IPS-20b (cell line): ENCODE results near the gene YIPF2.

Source experiments
- H3K27ac ChIP-seq: one replicate; pipeline ENCODE4 v1.5.1; 2013; ENCODE audit warnings: low read length
- H3K27me3 ChIP-seq: 2 replicates; pipeline ENCODE4 v1.6.1; 2013; ENCODE audit warnings: mild to moderate bottlenecking, low read length, inconsistent platforms; ENCODE audit not compliant: insufficient read depth
- H3K36me3 ChIP-seq: 2 replicates; pipeline ENCODE4 v1.6.1; 2013; ENCODE audit warnings: low read depth, mild to moderate bottlenecking, inconsistent platforms, low read length, moderate library complexity; ENCODE audit not compliant: insufficient read depth
- H3K4me1 ChIP-seq: 2 replicates; pipeline ENCODE4 v1.6.1; 2013; ENCODE audit warnings: mild to moderate bottlenecking, control low read depth, inconsistent platforms, low read length, moderate library complexity; ENCODE audit not compliant: insufficient read depth
- H3K4me3 ChIP-seq: 2 replicates; pipeline ENCODE4 v1.5.1; 2013; ENCODE audit warnings: mild to moderate bottlenecking, low read length, inconsistent platforms
- H3K9ac ChIP-seq: 2 replicates; pipeline ENCODE4 v1.6.1; 2013; ENCODE audit warnings: low read depth, mild to moderate bottlenecking, inconsistent platforms, low read length, moderate library complexity
- H3K9me3 ChIP-seq: 2 replicates; pipeline ENCODE4 v1.6.1; 2013; ENCODE audit warnings: mild to moderate bottlenecking, low read depth, low read length, inconsistent platforms; ENCODE audit not compliant: insufficient read depth

The YIPF2 gene

DNA sequence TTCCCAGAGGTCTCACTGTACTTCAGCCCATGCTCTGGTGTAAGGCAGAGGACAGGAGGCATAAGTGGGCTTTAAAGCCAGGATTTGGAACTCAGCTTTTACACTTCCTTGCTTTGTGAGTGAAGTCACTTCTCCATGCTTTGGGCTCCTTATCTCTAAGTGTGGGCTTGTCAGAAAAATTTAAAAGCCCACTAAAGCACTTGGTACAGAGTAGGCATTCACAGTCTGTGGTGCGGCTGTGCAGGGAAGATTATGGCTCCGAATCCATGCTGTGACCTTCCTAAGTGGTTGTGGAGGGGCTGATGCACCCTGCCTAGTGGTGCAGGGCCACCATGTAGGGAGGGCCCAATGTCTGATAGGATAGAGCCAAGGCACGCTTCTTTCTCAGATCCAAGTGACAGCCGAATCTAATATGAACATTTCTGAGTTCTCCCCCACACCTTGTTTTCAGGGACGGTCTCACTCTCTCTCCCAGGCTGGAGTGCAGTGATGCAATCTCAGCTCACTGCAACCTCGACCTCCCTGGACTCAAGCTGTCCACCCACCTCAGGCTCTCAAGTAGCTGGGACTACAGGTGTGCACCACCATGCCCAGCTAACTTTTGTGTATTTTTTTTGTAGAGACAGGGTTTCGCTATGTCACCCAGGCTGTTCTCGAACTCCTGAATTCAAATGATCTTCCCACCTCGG lies 7.1 kb upstream of the YIPF2 start:
- Histone ChIP-seq H3K36me3 (peaks cover 4% of the 10 kb centered on the region; the same call in 1 of the 2 replicates), H3K27ac (no peak overlapping the region), H3K4me3 (no peak overlapping the region), H3K4me1 (peaks cover 3% of the 10 kb centered on the region; the same call in 1 of the 2 replicates), H3K9ac (no peak overlapping the region), H3K9me3 (no peaks in the 10 kb centered on the region), H3K27me3 (no peaks in the 10 kb centered on the region)

DNA sequence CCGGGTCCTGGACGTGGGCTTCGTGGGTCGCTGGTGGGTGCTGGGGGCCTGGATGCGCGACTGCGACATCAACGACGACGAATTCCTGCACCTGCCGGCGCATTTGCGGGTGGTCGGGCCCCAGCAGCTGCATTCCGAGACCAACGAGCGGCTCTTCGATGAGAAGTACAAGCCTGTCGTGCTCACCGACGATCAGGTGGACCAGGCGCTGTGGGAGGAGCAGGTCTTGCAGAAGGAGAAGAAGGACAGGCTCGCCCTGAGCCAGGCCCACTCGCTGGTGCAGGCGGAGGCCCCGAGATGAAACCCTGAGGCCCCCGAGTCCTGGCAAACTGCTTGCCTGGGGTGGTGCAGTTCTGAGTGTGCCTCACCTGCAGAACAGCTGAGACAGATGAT lies 959 bp upstream of the YIPF2 start:
- H3K4me1 ChIP-seq: peaks cover 4% of the 10 kb centered on the region; the same call in 1 of the 2 replicates
- H3K4me3 ChIP-seq: peak overlapping the region; percentile 89
- H3K36me3 ChIP-seq: peaks cover 15% of the 10 kb centered on the region
- peak overlapping the region; percentile 69 for H3K9ac ChIP-seq
- no peaks in the 10 kb centered on the region for H3K9me3 ChIP-seq
- no peak overlapping the region for H3K27ac ChIP-seq
- no peaks in the 10 kb centered on the region for H3K27me3 ChIP-seq

DNA sequence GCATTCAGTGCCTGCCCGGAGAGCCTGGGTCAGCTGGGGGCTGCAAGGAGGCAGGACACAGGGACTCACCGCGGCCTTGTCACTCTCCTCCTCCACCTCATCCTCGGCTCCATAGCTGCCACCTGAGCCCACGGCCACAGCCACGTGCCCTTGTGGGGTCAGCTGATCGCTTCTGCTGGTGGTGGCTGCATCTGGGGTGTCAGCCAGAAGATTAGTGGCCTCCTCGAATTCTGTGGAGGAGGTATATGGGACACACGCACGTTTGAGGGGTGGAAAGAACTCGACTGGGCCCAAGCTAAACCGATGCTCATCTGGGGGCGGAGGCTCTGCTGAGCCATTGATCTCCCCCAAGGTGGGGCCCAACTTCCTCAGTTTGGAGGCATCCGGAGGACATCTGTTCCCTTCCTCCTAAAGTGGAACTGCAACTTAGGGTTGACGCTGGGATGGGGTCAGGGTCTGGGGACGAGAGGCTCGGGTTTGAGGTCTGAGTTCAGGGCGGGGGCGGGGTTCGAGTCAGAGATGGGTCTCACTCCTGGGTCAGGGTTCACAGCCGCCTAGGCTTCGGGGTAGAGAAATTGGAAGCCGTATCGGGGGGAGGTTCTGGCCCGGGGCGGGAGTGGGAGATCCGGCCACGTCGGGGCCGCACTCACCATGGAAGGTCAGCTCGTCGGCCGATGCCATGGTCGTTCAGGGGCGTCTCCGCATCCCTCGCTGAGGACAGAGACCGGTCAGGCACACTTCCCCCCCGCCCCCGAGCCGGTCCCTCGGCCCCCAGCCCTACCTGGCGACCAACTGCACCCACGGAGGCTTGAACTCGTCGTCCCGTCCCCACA lies 493 bp downstream of the YIPF2 start:
- H3K9ac ChIP-seq: peak overlapping the region; percentile 68; the same call in 1 of the 2 replicates
- H3K9me3 ChIP-seq: no peaks in the 10 kb centered on the region
- no peaks in the 10 kb centered on the region for H3K27me3 ChIP-seq
- peaks cover 4% of the 10 kb centered on the region; the same call in 1 of the 2 replicates for H3K4me1 ChIP-seq
- H3K4me3 ChIP-seq: peak overlapping the region; percentile 89
- no peak overlapping the region for H3K27ac ChIP-seq
- peaks cover 29% of the 10 kb centered on the region for H3K36me3 ChIP-seq

GRCh38 chr19:10924597-10924996 lies 3.8 kb downstream of the YIPF2 start:
- H3K9ac ChIP-seq: no peak overlapping the region
- peaks cover 34% of the 10 kb centered on the region for H3K36me3 ChIP-seq
- no peaks in the 10 kb centered on the region for H3K9me3 ChIP-seq
- no peaks in the 10 kb centered on the region for H3K27me3 ChIP-seq
- 0 out of 2 replicates have a peak, but pooled peaks cover under 1% of the 10 kb centered on the region for H3K4me1 ChIP-seq
- no peak overlapping the region for H3K4me3 ChIP-seq
- no peak overlapping the region for H3K27ac ChIP-seq

DNA sequence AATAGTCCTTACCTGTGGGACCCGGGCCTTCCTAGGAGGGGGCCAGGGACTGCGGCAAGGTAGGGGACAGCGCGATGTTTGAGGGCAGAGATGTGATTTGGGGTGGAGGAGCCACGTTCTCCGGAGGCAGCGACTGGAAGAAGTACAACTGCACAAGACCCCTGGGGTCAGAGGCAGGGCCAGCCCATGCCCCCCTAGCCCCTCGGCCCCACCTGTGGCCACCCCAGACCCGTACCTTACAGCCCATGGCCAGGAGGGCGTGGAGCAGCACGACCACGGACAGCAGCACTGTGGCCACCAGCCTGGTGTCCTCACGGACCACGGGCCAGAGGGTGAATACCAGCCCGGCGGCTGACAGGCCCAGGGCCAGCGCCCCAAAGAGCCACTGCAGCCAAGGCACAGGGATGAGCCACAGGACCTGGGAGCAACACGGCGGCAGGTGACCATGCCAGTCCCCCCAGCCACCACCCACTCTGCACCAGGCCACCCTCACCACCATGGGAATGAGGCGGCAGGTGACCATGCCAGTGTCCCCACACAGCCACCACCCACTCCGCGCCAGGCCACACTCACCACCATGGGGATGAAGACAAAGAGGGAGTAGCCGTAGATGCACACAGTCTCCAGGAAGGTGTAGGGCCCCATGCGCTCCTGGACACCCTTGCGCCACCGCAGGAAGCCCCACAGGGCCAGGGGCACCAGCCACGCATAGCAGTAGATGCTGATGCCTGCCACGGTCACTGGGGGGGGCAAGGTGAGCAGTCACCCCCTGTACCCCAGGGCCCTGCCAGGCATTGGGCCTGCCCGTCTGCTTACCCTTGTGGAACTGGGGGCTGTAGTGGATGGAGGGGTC lies 5.0 kb downstream of the YIPF2 start:
- no peak overlapping the region for H3K9ac ChIP-seq
- no peak overlapping the region for H3K27ac ChIP-seq
- H3K9me3 ChIP-seq: no peaks in the 10 kb centered on the region
- H3K36me3 ChIP-seq: peaks cover 45% of the 10 kb centered on the region
- no peak overlapping the region for H3K4me3 ChIP-seq
- H3K4me1 ChIP-seq: no peaks in the 10 kb centered on the region
- no peaks in the 10 kb centered on the region for H3K27me3 ChIP-seq

DNA sequence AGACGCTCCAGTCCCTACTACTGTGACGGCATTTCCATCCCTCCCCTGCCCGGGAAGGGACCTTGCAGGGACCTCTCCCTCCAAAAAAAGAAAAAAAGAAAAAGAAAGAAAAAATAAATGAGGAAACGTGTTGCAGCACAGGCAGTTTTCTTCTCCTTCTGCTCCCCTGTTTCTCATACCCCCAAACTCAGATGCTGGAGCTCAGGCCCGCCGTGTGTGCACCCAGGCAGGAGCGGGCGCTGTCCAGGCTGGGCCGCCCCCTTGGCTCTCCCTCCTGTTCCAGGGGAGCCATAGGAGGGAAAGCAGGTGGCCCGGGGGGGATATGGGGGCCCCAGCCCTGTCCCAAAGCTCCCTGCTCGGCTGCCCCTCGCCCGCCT lies 5.8 kb downstream of the YIPF2 start:
- Histone ChIP-seq H3K36me3 (peaks cover 53% of the 10 kb centered on the region), H3K4me1 (no peaks in the 10 kb centered on the region), H3K4me3 (no peak overlapping the region), H3K27me3 (no peaks in the 10 kb centered on the region), H3K9me3 (no peaks in the 10 kb centered on the region), H3K9ac (no peak overlapping the region), H3K27ac (no peak overlapping the region)

- H3K36me3 ChIP-seq: peaks cover 53% of the 10 kb centered on the region
- no peak overlapping the region for H3K4me3 ChIP-seq
- H3K27me3 ChIP-seq: no peaks in the 10 kb centered on the region
- no peak overlapping the region for H3K9ac ChIP-seq
- H3K4me1 ChIP-seq: no peaks in the 10 kb centered on the region
- H3K9me3 ChIP-seq: no peaks in the 10 kb centered on the region
- no peak overlapping the region for H3K27ac ChIP-seq
These were observed 6.4 kb downstream of the YIPF2 start for GRCh38 chr19:10921910-10922637.

DNA sequence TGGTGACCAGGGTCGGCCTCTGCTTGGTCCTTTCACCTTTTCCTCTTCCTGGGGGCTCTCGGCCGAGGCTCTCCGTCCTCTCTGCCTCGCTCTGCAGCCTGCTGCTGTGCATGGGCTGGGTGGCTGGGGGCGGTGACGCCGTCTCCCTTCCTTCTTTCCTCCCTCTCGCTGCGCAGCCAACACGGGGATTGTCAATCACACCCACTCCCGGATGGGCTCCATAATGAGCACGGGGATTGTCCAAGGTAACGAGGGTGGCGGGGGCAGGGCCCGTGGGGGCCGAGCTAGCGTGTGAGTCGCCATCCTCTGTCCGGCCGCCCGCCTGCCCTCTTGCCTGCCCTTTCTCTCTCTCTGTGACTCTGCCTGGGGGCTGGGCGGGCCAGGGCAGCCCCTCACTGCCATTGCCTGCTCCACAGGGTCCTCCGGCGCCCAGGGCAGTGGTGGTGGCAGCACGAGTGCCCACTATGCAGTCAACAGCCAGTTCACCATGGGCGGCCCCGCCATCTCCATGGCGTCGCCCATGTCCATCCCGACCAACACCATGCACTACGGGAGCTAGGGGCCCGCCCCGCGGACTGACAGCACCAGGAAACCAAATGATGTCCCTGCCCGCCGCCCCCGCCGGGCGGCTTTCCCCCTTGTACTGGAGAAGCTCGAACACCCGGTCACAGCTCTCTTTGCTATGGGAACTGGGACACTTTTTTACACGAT lies 7.1 kb downstream of the YIPF2 start:
- no peak overlapping the region for H3K4me3 ChIP-seq
- H3K9ac ChIP-seq: no peak overlapping the region
- H3K4me1 ChIP-seq: no peaks in the 10 kb centered on the region
- H3K36me3 ChIP-seq: peaks cover 59% of the 10 kb centered on the region
- no peaks in the 10 kb centered on the region for H3K9me3 ChIP-seq
- no peak overlapping the region for H3K27ac ChIP-seq
- no peaks in the 10 kb centered on the region for H3K27me3 ChIP-seq

GRCh38 chr19:10920781-10921180 lies 7.7 kb downstream of the YIPF2 start:
- H3K27me3 ChIP-seq: no peaks in the 10 kb centered on the region
- no peaks in the 10 kb centered on the region for H3K4me1 ChIP-seq
- H3K36me3 ChIP-seq: peaks cover 64% of the 10 kb centered on the region
- no peak overlapping the region for H3K9ac ChIP-seq
- H3K27ac ChIP-seq: no peak overlapping the region
- H3K4me3 ChIP-seq: no peak overlapping the region
- no peaks in the 10 kb centered on the region for H3K9me3 ChIP-seq

- H3K36me3 ChIP-seq: peaks cover 64% of the 10 kb centered on the region
- H3K9me3 ChIP-seq: no peaks in the 10 kb centered on the region
- H3K27me3 ChIP-seq: no peaks in the 10 kb centered on the region
- H3K9ac ChIP-seq: no peak overlapping the region
- H3K27ac ChIP-seq: no peak overlapping the region
- no peak overlapping the region for H3K4me3 ChIP-seq
- H3K4me1 ChIP-seq: no peaks in the 10 kb centered on the region
These were observed 8.2 kb downstream of the YIPF2 start for GRCh38 chr19:10920288-10920655.
